Naive B cell (primary cell): Measurements from ENCODE around the gene SSTR4. TPM values are rescaled to one million over a fixed set of nuclear protein-coding genes. Genes with fewer than 3 reads are reported as not detected.

ENCODE experiments used
- ATAC-seq, 2 donors: fragments of 150-1000 bp; cut with Tn5 transposase; 2 replicates each; pipeline ENCODE4 v1.10.0; 2021; ENCODE audit warnings: low read depth in 2 of 2, mild to moderate bottlenecking in 2 of 2, moderate library complexity in 2 of 2
- DNase-seq: peaks from one replicate; pipeline ENCODE4 v3.0.0; 2022
- H3K27ac Mint-ChIP-seq, 6 donors: one replicate each; pipeline ENCODE4 v1.8.0; 2020 to 2022; ENCODE audit warnings: mild to moderate bottlenecking in 6 of 6, mixed read lengths in 6 of 6, moderate library complexity in 5 of 6, inconsistent platforms in 2 of 6
- H3K27me3 Mint-ChIP-seq, 3 donors: one replicate each; pipeline ENCODE4 v1.8.0; 2021 to 2022; ENCODE audit warnings: mixed read lengths in 3 of 3, mild to moderate bottlenecking in 1 of 3
- H3K36me3 Mint-ChIP-seq, 2 donors: one replicate each; pipeline ENCODE4 v1.8.0; 2020 to 2022; ENCODE audit warnings: mixed read lengths in 2 of 2, inconsistent platforms in 1 of 2, mild to moderate bottlenecking in 1 of 2
- H3K4me1 Mint-ChIP-seq, 3 donors: one replicate each; pipeline ENCODE4 v1.8.0; 2020 to 2022; ENCODE audit warnings: mixed read lengths in 3 of 3, inconsistent platforms in 1 of 3, mild to moderate bottlenecking in 1 of 3, moderate library complexity in 1 of 3
- H3K4me3 Mint-ChIP-seq, 8 donors: one replicate each; pipeline ENCODE4 v1.8.0; 2020 to 2022; ENCODE audit warnings: mild to moderate bottlenecking in 8 of 8, mixed read lengths in 8 of 8, moderate library complexity in 8 of 8, inconsistent platforms in 2 of 8
- H3K9me3 Mint-ChIP-seq, 7 donors: one replicate each; pipeline ENCODE4 v1.8.0; 2020 to 2022; ENCODE audit warnings: mixed read lengths in 7 of 7, mild to moderate bottlenecking in 5 of 7, inconsistent platforms in 2 of 7, moderate library complexity in 1 of 7
- polyA plus RNA-seq, 6 donors: library from polyadenylated mRNA; unstranded; fragments of 300-500 nt; fragmentation: Illumina TruSeq; gene quantifications; one replicate each; pipeline ENCODE4 v1.2.3, GENCODE V29; 2021; ENCODE audit warnings: low read depth in 6 of 6

SSTR4 gene
- polyA plus RNA-seq, 6 donors from 2014 or later: not detected

DNA sequence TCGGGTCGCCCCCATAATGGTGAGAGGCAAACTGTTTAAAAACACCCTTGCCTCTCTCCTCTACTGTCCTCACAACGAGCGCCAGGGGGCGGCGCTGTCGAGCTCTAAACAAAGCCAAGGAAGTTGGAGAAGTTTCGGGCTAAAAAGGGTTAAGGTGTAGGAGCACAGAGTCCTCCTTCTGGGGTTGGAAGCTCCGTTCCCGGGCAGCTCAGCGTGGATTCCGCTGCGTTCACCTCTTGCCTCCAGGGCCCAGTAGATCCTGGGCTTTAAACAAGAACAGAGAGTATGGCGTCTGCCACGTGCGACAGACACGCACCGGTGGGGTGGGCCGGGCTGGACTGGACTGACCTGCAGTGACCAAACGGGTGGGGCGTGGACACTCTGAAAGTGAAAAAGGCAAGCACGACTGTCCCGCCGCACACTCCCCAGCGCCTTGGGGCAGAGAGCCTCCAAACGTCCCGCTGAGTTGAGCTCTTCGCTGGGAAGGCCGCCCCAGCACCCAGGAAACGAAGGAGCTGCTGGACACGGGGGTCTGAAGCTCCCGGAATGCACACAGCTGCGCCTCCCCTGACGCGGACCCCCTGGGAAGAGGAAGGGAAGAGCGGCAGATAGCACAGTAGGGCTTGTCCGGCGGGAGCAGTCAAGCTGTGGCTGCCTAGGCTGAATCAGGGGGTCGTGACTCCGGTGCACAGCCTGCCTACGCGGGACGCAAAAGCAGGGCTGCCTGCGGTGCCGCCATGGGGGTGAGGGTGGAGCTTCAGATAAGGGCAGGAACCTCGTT, 15.9 kb downstream of the SSTR4 start:
- peak overlapping the region in 1 of 8 donors; percentile 44 for H3K4me3 Mint-ChIP-seq
- no peak overlapping the region for H3K27ac Mint-ChIP-seq
- peaks cover 4 to 17% (median 5%) of the 10 kb centered on the region in 3 donors for H3K4me1 Mint-ChIP-seq
- H3K27me3 Mint-ChIP-seq: peaks cover 31 to 62% (median 51%) of the 10 kb centered on the region in 3 donors
- no peak for ATAC-seq
- DNase-seq: no peak
- no peaks in the 10 kb centered on the region for H3K36me3 Mint-ChIP-seq
- peaks cover 0 to 8% (median 2%) of the 10 kb centered on the region in 7 donors for H3K9me3 Mint-ChIP-seq

DNA sequence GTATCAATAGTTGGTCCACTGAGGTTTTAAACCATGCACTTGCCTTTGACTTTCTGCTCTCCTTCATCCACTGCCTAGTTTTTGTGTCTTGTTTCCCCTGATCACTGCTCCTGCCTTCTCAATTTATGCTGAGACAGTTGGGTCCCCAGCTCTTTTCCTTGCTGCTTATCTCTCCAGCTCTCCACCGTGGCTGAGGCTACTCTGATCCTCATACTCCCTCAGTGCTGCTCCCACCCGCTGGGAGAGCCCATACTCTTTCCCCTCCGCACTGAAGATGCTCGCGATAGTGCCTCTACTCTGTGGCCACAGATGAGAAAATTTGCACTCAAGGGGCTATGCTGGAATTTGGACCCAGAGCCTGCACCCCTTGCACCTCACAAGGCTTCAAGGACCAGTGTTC, 17.8 kb downstream of the SSTR4 start:
- ATAC-seq (no peak), DNase-seq (no peak)
- H3K27ac Mint-ChIP-seq: no peak overlapping the region
- peaks cover 4 to 8% (median 5%) of the 10 kb centered on the region in 3 donors for H3K4me1 Mint-ChIP-seq
- H3K4me3 Mint-ChIP-seq: peak overlapping the region in 1 of 8 donors; percentile 51
- peaks cover 26 to 48% (median 41%) of the 10 kb centered on the region in 3 donors for H3K27me3 Mint-ChIP-seq
- peaks cover 0 to 4% of the 10 kb centered on the region in 2 donors for H3K36me3 Mint-ChIP-seq
- H3K9me3 Mint-ChIP-seq: peaks cover 0 to 16% (median 4%) of the 10 kb centered on the region in 7 donors

DNA sequence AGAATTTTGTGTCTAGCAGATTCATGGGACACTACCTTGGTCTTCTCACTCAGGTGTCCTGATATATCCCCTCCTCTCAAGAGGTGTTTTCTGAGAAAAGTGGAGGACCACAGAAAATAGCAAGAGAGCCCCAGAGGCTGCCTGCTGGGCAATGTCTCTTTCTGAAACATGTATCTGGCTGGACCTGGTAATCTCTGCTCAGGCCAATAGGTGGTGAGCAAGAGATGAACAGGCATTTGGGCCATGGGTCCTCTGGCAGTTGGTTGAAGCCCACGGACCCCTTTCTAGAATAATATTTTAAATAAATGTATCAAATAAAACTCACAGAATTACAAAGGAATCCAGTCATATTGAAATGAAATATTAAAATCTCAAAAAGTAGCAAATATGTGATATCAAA, 23.1 kb downstream of the SSTR4 start:
- DNase-seq (no peak), ATAC-seq (no peak)
- Mint-ChIP-seq H3K27me3 (peaks cover 6 to 11% (median 8%) of the 10 kb centered on the region in 3 donors), H3K4me3 (no peak overlapping the region), H3K9me3 (peaks cover 0 to 16% (median 4%) of the 10 kb centered on the region in 7 donors), H3K36me3 (peaks cover 0 to 4% of the 10 kb centered on the region in 2 donors), H3K4me1 (no peaks in the 10 kb centered on the region), H3K27ac (no peak overlapping the region)

DNA sequence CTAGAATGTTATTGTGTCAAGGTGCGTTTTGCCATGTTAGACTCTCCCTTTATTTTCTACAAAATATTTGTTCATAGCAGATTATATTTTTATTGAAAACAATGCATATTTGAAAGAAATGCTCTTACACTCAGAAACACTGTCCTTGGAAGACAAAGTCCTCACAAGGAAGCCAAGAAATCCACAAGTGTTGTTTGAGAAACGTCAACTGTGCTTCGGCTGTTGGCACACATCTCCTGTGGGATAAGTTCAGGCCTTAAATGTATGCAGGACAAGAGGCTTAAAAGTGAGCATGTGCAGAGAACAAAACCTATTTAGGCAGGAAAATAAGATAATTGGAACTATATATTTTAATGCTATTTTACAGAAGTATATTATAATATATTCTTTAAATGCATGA, 23.9 kb downstream of the SSTR4 start:
- Mint-ChIP-seq H3K9me3 (peaks cover 0 to 16% (median 4%) of the 10 kb centered on the region in 7 donors), H3K4me3 (no peak overlapping the region), H3K4me1 (no peaks in the 10 kb centered on the region), H3K27me3 (peaks cover 0 to 5% (median under 1%) of the 10 kb centered on the region in 3 donors), H3K36me3 (peaks cover 0 to 4% of the 10 kb centered on the region in 2 donors), H3K27ac (no peak overlapping the region)
- ATAC-seq: no peak
- DNase-seq: no peak

DNA sequence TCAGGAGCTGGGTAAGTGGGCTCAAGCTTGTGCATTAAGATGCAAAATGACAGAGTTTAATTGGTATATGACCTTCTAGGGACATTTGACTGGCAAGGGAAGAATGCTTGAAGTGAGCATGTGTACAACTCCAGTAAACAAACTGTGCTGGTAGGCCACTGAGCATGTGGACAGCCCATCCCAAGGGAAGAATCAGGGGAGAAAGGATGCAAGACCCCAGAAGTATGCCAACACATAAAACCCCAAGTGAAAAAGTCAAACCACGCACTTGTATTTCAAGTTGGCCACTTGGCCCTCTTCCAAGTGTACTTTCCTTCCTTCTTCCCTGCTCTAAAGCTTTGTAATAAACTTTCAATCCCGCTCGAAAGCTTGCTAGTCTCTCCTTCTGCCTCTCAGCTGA, 24.7 kb downstream of the SSTR4 start:
- peaks cover 0 to 5% (median 0%) of the 10 kb centered on the region in 3 donors for H3K27me3 Mint-ChIP-seq
- H3K36me3 Mint-ChIP-seq: peaks cover 0 to 4% of the 10 kb centered on the region in 2 donors
- H3K4me3 Mint-ChIP-seq: no peak overlapping the region
- ATAC-seq (no peak), DNase-seq (no peak)
- H3K9me3 Mint-ChIP-seq: peaks cover 0 to 16% (median 4%) of the 10 kb centered on the region in 7 donors
- no peak overlapping the region for H3K27ac Mint-ChIP-seq
- no peaks in the 10 kb centered on the region for H3K4me1 Mint-ChIP-seq

DNA sequence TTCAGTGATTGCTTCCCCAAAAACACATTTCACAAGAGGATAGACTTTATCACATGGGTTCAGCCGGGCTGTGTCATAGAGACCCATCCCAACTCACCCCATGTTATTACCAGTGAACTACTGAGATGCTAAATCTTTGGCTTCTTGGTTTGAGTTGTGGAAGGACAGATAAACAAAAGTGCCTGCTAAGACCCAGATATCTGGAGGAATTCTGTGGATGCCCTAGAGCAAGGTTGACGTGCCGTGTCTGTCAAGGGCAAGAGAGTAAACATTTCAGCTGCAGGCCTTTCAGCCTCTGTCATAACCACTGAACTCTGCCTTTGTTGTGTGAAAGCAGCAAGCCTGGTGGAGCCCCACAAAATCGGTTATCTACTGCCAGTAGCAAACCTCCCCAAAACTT, 25.5 kb downstream of the SSTR4 start:
- no peak for DNase-seq

DNA sequence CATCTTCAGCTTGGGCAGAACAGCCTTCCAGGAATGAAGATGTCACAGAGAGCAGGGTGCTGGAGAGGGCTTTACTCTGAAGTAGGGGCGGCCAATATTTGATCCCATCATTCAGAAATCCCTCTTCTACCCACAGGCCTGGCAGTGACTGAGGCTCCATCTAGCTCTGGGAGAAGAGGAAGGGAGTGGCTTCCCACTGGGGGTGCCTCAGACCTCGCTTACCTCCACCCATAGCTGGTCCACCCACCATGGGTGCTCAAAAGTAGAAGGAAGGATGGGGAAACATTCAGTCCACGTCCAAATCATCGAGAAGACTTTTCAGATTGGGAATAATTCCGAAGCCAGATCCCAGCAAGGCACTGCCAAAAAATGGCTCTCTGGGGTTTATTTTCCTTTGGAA, 26.1 kb downstream of the SSTR4 start:
- ATAC-seq: no peak
- H3K4me3 Mint-ChIP-seq: no peak overlapping the region
- H3K4me1 Mint-ChIP-seq: no peaks in the 10 kb centered on the region
- no peaks in the 10 kb centered on the region for H3K27me3 Mint-ChIP-seq
- H3K27ac Mint-ChIP-seq: peak overlapping the region in 1 of 6 donors; percentile 18
- peaks cover 0 to 4% of the 10 kb centered on the region in 2 donors for H3K36me3 Mint-ChIP-seq
- peaks cover 0 to 7% (median 4%) of the 10 kb centered on the region in 7 donors for H3K9me3 Mint-ChIP-seq
- DNase-seq: no peak

More for the DNA sequence above, 25.5 kb downstream of the SSTR4 start:
- Mint-ChIP-seq H3K4me3 (no peak overlapping the region), H3K27ac (no peak overlapping the region), H3K4me1 (no peaks in the 10 kb centered on the region), H3K27me3 (peaks cover 0 to under 1% (median 0%) of the 10 kb centered on the region in 3 donors), H3K36me3 (peaks cover 0 to 4% of the 10 kb centered on the region in 2 donors), H3K9me3 (peaks cover 0 to 12% (median 4%) of the 10 kb centered on the region in 7 donors)
- ATAC-seq: no peak

DNA sequence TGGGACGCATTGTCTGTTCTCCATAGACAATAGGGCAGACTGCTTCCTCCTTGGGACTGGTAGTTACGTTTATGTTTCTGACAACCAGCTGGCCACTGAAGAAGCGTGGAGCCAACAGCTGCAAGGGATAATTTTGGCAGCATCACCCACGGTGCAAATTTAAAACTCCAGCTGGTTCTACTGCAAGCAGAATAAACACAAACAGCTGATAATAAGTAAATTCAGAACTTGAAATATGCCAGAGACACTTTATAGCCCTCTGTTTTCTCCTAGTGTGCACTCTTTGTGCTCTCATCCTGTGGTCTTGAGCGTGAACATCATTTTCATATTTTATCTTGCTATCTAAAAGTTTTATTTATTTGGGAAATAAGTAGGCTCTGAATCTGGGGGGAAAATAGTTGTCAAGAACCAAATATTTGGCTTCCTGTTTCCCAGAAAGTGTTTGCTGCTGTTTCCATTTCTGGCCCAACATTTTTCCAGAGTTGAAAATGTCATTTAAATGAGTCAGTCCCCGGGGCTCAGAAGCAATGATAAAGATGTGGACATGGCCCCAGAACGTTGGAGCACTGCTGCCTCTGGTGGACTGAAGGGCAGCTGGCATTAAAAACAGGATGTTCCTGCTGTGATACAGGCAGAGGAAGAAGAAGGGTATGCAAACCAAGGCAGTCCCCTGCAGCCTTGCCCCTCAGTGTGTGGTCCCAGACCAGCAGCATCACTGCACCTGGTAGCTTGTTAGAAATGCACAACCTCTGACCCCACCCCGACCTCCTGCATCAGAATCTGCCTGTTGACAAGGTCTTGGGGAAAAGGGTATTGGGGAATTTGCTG, 26.8 kb downstream of the SSTR4 start:
- H3K9me3 Mint-ChIP-seq: peaks cover 0 to 5% (median 0%) of the 10 kb centered on the region in 7 donors
- H3K36me3 Mint-ChIP-seq: no peaks in the 10 kb centered on the region
- H3K27ac Mint-ChIP-seq: no peak overlapping the region
- DNase-seq (no peak), ATAC-seq (no peak)
- no peak overlapping the region for H3K4me3 Mint-ChIP-seq
- no peaks in the 10 kb centered on the region for H3K4me1 Mint-ChIP-seq
- H3K27me3 Mint-ChIP-seq: no peaks in the 10 kb centered on the region

DNA sequence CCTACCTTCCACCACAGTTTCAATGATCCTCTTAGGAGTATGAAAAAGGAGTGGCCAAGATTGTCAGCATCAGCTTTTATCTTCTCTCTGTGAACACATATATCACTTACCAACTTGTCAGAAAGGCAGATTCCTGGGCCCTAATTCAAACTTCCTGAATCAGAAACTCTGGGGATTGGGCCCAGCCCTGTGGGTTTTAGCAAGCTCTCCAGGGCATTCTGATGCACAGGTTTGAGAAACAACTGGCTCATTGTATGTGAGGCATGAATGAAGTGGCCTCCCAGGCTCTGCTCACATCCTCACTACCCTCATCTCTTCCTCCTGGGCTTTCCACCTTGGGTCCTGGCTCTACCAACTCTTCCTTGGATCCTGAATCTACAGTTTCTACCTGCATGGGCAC, 27.5 kb downstream of the SSTR4 start:
- Mint-ChIP-seq H3K36me3 (no peaks in the 10 kb centered on the region), H3K4me3 (no peak overlapping the region), H3K27me3 (no peaks in the 10 kb centered on the region), H3K27ac (no peak overlapping the region), H3K9me3 (no peaks in the 10 kb centered on the region), H3K4me1 (no peaks in the 10 kb centered on the region)
- DNase-seq: no peak
- ATAC-seq: no peak

DNA sequence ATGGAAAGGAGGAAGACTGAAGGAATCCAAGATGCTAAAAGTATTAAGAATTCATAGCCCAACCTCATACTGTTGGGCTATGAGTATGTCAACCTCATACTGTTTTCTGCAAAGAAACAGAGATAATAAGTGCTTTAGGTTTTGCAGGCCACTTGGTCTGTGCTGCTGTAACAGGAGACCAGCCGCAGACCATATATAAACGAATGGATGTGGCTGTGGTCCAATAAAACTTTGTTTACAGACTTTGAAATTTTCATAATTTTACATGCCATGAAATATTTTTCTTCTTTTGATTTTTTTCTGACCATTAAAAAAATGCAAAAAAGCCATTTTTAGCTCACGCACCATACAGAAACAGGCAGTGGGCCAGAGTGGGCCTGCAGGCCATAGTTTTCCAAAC, 28.1 kb downstream of the SSTR4 start:
- Mint-ChIP-seq H3K27me3 (no peaks in the 10 kb centered on the region), H3K9me3 (no peaks in the 10 kb centered on the region), H3K4me3 (no peak overlapping the region), H3K36me3 (no peaks in the 10 kb centered on the region), H3K4me1 (no peaks in the 10 kb centered on the region), H3K27ac (no peak overlapping the region)
- ATAC-seq (no peak), DNase-seq (no peak)

DNA sequence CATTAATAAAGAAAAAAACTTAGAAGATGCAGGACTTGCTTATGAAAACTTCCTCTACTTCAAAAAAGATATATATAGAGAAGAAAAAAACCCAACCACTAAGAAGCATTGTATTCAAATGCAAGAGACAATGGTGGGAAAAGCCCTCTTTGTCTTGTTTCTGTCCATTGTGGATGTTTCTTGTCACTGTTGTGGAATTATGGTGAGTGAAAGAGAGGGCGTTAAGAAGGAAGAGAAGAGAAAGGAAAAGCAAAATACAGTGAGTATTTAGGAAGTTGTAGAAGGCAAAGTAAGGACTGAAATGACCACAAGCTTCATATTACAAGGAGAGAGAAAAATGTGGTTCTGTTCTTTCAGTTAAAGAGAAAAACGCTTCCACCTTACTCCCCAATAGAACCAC, 28.5 kb downstream of the SSTR4 start:
- no peaks in the 10 kb centered on the region for H3K9me3 Mint-ChIP-seq
- no peaks in the 10 kb centered on the region for H3K27me3 Mint-ChIP-seq
- no peak overlapping the region for H3K4me3 Mint-ChIP-seq

DNA sequence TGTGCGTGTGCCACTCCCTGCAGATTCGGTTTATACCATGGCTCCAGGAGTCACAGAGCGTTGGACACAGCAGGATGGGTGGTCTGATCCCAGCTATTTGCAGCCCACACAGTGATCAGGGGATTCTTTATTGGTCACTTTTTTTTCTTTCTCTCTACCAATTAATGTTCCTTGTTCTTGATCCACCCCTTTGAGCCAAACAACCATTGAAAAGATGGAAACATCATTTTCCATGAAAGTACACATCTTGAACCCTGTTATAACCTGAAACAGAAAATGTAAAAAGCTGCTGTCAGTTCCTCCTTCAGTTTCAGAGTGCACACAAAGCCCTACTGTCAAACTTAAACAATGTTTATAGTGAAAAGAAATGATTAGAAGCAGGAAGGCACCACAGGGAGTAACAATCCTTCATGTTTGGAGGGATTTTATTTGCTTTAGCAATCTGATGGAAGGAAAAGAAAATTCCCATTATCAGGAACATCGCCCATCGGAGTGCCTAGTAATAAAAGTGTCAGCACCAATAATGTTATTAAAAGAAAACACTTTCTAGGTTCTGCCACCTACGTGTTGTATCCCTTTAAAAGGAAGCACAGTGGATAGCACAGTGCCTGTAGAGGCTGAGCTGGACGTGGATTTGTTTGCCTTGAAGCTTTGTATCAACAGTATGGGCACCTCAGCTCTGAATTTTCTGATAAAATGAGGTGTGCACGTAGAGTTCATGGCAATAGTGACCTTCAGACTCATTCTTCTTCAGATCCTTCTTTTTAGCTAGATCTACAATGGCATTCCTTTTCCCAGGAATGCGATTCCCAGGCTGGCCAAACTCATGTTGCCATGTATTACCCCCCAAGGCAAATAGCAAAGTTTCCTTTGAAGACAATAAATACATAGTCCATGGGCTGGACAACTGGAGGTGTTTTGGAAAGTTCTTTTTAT, 30.4 kb downstream of the SSTR4 start:
- Mint-ChIP-seq H3K36me3 (no peaks in the 10 kb centered on the region), H3K4me3 (no peak overlapping the region)

More for the DNA sequence above, 28.5 kb downstream of the SSTR4 start:
- no peaks in the 10 kb centered on the region for H3K4me1 Mint-ChIP-seq
- H3K27ac Mint-ChIP-seq: no peak overlapping the region
- no peak for ATAC-seq
- H3K36me3 Mint-ChIP-seq: no peaks in the 10 kb centered on the region
- no peak for DNase-seq

DNA sequence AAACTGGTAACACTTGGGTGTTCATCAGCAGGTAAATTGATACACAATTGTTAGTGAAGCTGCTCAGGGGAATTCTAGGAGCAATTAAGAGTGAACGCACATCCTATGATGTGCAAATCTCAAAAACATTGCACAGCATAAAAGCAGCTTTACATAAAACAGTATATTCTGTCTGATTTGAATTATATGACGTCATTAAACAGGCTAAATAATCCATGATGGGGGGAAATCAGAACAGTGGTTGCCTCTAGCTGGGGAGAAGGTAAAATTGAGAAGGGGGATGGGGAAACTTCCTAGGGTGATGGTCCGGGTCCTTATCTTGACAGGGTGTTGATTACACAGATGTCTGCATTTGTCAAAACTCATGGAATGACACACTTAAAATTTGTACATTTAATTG, 31.7 kb downstream of the SSTR4 start:
- Mint-ChIP-seq H3K4me1 (no peaks in the 10 kb centered on the region), H3K36me3 (no peaks in the 10 kb centered on the region), H3K27me3 (no peaks in the 10 kb centered on the region), H3K27ac (no peak overlapping the region), H3K4me3 (no peak overlapping the region), H3K9me3 (no peaks in the 10 kb centered on the region)
- DNase-seq (no peak), ATAC-seq (no peak)

More for the DNA sequence above, 30.4 kb downstream of the SSTR4 start:
- no peak for DNase-seq
- Mint-ChIP-seq H3K27me3 (no peaks in the 10 kb centered on the region), H3K27ac (no peak overlapping the region), H3K4me1 (no peaks in the 10 kb centered on the region), H3K9me3 (no peaks in the 10 kb centered on the region)
- ATAC-seq: no peak
